ENCODE data around the gene TIAM1.
A peak's percentile ranks its signal among the peaks of the same experiment; 100 is the strongest.

TIAM1 gene

DNA sequence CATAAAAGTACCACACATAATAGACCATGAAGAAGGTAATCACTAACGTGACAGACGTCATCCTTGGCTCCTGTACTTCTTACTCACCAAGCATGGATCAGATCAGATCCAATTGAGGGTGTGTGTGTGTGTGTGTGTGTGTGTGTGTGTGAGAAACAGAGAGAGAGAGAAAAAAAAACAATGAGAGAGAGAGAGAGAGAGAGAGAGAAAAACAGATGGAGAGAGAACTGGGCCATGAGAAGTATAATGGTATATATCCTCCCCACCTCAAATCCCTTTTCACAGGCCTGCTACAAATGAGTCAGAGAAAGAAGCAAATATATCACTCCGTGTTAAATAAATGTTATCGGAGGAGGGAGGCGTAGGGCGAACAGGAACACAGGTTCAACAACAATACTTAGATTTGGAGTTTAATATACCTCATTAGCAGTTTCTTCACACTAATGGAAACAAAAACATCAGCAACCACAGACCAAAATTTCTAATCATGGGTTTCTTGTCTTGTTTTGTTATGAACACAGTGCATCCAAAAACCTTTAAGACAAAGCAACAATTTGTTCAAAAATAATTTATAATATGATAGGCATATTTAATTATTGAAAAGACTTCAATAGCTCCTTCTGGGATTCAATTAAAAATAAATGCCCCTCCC is 45.3 kb downstream of the TIAM1 start:
- H3K27ac Mint-ChIP-seq: no peak overlapping the region
- H3K4me3 Mint-ChIP-seq: no peak overlapping the region
- H3K9me3 Mint-ChIP-seq: no peaks in the 10 kb centered on the region
- H3K27me3 Mint-ChIP-seq (ENCODE audit: low read depth): no peaks in the 10 kb centered on the region
- H3K4me1 Mint-ChIP-seq (ENCODE audit: low read depth): peaks cover 5% of the 10 kb centered on the region
- no peaks in the 10 kb centered on the region for H3K36me3 Mint-ChIP-seq (ENCODE audit: low read depth)
- DNase-seq (ENCODE audit: low spot score): no peak

DNA sequence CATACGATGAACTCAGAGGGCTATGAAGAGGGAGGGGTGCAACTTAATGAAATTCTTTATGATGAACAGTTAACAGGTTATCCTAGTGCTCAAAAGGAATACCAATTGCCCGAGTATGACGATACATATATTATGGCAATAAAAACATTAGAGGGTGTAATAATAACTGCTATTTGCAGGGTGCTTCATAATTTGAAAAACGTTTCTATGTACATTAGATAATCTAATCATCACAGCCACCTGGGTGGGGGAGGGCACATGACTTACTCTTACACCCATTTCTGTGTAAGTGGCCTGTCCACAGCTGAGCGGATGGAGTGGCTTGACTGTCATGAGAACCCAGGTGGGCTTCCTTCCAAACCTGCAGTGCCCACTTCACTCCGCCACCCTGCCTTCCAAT is 46.3 kb downstream of the TIAM1 start:
- H3K36me3 Mint-ChIP-seq (ENCODE audit: low read depth): no peaks in the 10 kb centered on the region
- DNase-seq (ENCODE audit: low spot score): no peak
- H3K9me3 Mint-ChIP-seq: no peaks in the 10 kb centered on the region
- H3K4me3 Mint-ChIP-seq: no peak overlapping the region
- no peaks in the 10 kb centered on the region for H3K27me3 Mint-ChIP-seq (ENCODE audit: low read depth)
- peaks cover 5% of the 10 kb centered on the region for H3K4me1 Mint-ChIP-seq (ENCODE audit: low read depth)
- H3K27ac Mint-ChIP-seq: no peak overlapping the region

DNA sequence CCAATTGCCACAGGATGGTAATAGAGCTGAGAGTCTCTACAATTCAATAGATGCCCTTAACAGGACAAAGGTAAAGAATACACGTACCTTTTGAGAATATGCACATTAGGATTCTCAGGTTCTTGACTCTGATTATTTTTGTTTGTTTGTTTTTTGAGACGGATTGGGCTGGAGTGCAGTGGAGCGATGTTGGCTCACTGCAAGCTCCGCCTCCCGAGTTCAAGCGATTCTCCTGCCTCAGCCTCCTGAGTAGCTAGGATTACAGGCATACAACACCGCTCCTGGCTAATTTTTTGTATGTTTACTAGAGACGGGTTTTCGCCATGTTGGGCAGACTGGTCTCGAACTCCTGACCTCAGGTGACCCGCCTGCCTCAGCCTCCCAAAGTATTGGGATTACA is 48.4 kb downstream of the TIAM1 start:
- Mint-ChIP-seq H3K27ac (no peak overlapping the region), H3K4me3 (no peak overlapping the region), H3K9me3 (no peaks in the 10 kb centered on the region), H3K27me3 (ENCODE audit: low read depth) (no peaks in the 10 kb centered on the region), H3K4me1 (ENCODE audit: low read depth) (peaks cover 5% of the 10 kb centered on the region), H3K36me3 (ENCODE audit: low read depth) (no peaks in the 10 kb centered on the region)
- no peak for DNase-seq (ENCODE audit: low spot score)

DNA sequence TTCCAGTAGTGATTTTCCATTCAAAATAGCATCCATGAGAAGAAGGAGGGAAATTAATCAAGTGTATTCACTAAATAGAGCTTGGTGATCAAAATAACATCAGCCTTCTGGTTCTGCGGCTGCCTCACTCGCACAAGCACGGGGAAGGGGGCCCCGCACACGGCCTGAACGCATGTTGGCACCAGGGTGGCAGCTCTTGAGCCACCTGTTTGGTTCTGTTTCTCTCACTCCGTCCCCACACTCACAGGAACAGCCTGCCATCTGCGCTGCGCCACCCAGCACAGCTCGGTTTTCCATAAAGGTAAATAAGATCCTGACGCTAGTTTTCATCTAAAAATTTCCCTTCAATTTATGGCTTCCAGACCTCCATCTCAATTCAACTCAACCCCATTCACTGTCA is 49.4 kb downstream of the TIAM1 start:
- Mint-ChIP-seq H3K27ac (no peak overlapping the region), H3K36me3 (ENCODE audit: low read depth) (no peaks in the 10 kb centered on the region), H3K9me3 (no peaks in the 10 kb centered on the region), H3K4me1 (ENCODE audit: low read depth) (peaks cover 5% of the 10 kb centered on the region), H3K4me3 (no peak overlapping the region), H3K27me3 (ENCODE audit: low read depth) (no peaks in the 10 kb centered on the region)
- no peak for DNase-seq (ENCODE audit: low spot score)

DNA sequence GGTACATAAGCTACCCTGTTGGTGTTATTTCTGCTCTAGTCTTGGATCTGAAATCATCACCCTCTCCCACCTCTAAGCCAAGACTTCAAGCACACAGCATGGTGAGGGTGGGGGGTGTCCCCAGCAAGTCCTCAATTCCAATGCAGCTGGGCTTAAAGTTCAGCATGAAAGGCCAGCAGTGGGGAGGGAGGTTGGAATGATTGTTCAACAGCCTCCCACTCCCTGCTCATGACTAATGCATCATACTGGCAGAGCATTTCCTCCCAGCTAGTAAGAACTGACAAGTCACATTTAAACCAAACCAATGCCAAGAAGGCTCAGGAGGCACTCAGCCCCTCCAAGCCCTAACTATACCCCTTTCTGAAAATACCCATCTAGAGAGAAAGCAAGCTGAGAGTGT is 50.1 kb downstream of the TIAM1 start:
- peaks cover 5% of the 10 kb centered on the region for H3K4me1 Mint-ChIP-seq (ENCODE audit: low read depth)
- H3K27me3 Mint-ChIP-seq (ENCODE audit: low read depth): no peaks in the 10 kb centered on the region
- H3K36me3 Mint-ChIP-seq (ENCODE audit: low read depth): no peaks in the 10 kb centered on the region
- no peak overlapping the region for H3K27ac Mint-ChIP-seq
- no peak overlapping the region for H3K4me3 Mint-ChIP-seq
- peak; percentile 76 for DNase-seq (ENCODE audit: low spot score)
- H3K9me3 Mint-ChIP-seq: no peaks in the 10 kb centered on the region

DNA sequence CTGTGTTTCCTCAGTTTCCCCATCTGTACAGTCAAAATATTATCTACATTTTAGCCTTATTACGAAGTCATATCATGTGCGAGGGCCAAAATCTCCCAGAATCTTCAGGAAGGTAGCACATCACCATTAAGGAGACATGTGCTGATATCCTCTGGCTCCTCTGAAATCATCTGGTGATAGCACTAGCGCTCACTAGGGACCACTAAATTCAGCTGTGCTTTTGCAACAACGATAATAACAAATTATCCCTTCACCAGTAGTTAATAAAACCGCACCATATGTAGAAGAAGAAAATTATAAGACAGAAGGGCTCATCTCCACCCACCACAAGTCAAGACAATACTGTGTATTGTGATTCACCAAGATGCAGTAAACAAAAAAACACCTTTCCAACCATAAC is 53.3 kb downstream of the TIAM1 start:
- Mint-ChIP-seq H3K4me3 (no peak overlapping the region), H3K4me1 (ENCODE audit: low read depth) (peaks cover 3% of the 10 kb centered on the region), H3K27ac (no peak overlapping the region), H3K9me3 (peaks cover 11% of the 10 kb centered on the region), H3K27me3 (ENCODE audit: low read depth) (no peaks in the 10 kb centered on the region), H3K36me3 (ENCODE audit: low read depth) (no peaks in the 10 kb centered on the region)
- DNase-seq (ENCODE audit: low spot score): no peak

DNA sequence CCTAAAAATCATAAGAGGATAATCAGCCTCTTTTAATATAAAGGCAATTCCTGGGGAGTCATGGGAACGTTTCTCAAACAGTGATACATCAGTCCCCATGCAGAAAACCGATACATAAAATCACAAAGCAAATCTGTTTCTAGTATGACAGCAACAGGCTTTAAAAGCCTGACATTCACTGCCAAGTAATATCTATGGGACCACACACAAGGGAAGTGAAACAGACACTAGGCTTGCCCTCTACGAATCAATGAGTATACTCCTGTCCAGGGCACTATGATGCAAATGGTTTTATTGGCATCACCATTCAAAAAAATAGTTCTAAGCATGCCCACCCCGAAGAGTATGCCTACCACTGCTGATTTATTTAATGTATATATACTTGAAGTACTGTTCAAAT is 54.4 kb downstream of the TIAM1 start:
- Mint-ChIP-seq H3K36me3 (ENCODE audit: low read depth) (no peaks in the 10 kb centered on the region), H3K4me1 (ENCODE audit: low read depth) (peaks cover 3% of the 10 kb centered on the region), H3K9me3 (peaks cover 11% of the 10 kb centered on the region), H3K27me3 (ENCODE audit: low read depth) (no peaks in the 10 kb centered on the region), H3K4me3 (no peak overlapping the region), H3K27ac (no peak overlapping the region)
- DNase-seq (ENCODE audit: low spot score): no peak

DNA sequence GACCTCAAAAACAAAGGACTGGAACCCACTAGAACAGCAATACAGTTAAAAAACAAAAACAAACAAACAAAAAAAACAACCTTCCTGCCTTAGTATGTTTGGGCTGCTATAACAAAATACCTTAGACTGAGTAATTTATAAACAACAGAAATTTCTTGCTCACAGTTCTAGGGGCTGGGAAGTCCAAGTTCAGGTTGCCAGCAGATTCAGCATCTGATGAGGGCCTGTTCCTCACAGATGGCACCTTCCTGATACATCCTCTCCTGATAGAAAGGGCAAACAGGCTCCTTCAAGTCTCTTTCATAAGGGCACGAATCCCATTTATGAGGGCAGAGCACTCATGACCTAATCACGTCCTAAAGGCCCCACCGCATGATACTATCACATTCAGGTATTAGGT is 55.9 kb downstream of the TIAM1 start:
- no peaks in the 10 kb centered on the region for H3K36me3 Mint-ChIP-seq (ENCODE audit: low read depth)
- no peak overlapping the region for H3K27ac Mint-ChIP-seq
- DNase-seq (ENCODE audit: low spot score): no peak
- H3K4me1 Mint-ChIP-seq (ENCODE audit: low read depth): peaks cover 2% of the 10 kb centered on the region
- H3K9me3 Mint-ChIP-seq: peaks cover 11% of the 10 kb centered on the region
- no peaks in the 10 kb centered on the region for H3K27me3 Mint-ChIP-seq (ENCODE audit: low read depth)
- no peak overlapping the region for H3K4me3 Mint-ChIP-seq

DNA sequence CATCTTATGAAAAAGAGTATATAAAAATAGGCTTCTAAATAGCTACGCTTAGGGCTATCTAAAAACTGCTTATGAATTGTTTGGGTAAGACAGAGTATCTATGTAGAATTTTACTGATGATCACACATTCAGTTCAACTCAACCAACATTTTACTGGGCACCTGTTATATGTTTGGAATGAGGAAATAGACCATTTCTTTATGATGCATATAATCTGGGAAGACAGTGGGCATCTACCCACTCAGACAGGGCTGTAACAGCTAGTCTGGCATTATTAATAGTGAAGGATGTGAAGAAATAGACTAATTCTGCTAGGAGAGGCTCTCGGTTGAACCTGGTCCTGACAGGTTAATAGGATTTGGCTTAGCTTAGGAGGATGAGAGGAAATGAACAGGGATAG is 56.9 kb downstream of the TIAM1 start:
- Mint-ChIP-seq H3K9me3 (peaks cover 11% of the 10 kb centered on the region), H3K4me3 (no peak overlapping the region), H3K36me3 (ENCODE audit: low read depth) (no peaks in the 10 kb centered on the region), H3K4me1 (ENCODE audit: low read depth) (peaks cover 9% of the 10 kb centered on the region), H3K27me3 (ENCODE audit: low read depth) (no peaks in the 10 kb centered on the region), H3K27ac (no peak overlapping the region)
- DNase-seq (ENCODE audit: low spot score): no peak

DNA sequence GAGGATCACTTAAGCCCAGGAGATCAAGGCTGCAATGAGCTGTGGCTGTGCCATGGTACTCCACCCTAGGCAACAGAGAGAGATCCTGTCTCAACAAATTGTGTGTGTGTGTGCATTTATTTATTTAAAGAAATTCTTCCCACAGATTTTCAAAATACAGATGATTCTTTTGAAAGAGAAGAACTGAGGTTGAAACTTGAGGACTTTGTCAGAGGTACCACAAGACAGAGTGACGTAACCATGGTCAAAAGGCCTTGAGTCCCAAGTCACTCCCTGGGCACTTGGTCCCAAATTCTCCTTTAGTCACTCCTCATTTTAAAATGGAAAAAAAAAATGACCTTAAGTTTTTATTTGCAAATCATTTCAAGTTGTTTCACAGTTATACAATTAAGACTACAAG is 57.4 kb downstream of the TIAM1 start:
- no peak overlapping the region for H3K4me3 Mint-ChIP-seq
- H3K4me1 Mint-ChIP-seq (ENCODE audit: low read depth): peaks cover 9% of the 10 kb centered on the region
- DNase-seq (ENCODE audit: low spot score): no peak
- no peaks in the 10 kb centered on the region for H3K27me3 Mint-ChIP-seq (ENCODE audit: low read depth)
- no peak overlapping the region for H3K27ac Mint-ChIP-seq
- H3K9me3 Mint-ChIP-seq: peaks cover 11% of the 10 kb centered on the region
- peaks cover under 1% of the 10 kb centered on the region for H3K36me3 Mint-ChIP-seq (ENCODE audit: low read depth)

DNA sequence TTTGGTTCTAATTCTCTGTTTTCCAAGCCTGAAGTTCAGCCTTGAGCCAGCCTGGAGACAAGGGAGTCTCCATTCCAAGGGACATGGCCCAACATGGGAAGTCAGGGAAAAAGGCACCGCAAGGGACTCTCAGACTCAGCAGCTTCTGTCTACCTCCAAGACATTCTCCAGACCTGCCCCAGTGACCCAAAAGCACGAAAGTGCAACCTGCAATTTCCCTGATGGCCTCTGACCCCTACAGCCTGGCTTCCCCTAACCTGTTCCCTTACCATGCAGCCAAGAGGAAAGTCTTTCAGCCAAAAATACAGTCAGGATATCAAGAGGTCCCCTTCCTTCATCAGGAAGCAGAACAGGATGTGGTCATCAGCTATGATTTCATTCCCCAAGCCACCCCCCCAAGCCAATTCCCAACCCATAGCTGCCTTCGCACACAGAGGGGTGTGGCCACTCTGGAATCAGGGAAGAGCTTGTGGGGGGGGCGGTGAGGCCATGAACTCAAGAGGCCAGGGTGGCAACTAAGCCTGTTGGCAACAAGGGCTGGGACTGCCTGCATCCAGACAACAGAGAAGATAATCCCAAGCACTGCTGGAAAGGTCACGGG is 59.2 kb downstream of the TIAM1 start:
- Mint-ChIP-seq H3K27ac (no peak overlapping the region), H3K9me3 (peaks cover 11% of the 10 kb centered on the region), H3K4me3 (no peak overlapping the region), H3K27me3 (ENCODE audit: low read depth) (no peaks in the 10 kb centered on the region), H3K36me3 (ENCODE audit: low read depth) (peaks cover 1% of the 10 kb centered on the region), H3K4me1 (ENCODE audit: low read depth) (peaks cover 9% of the 10 kb centered on the region)
- no peak for DNase-seq (ENCODE audit: low spot score)

DNA sequence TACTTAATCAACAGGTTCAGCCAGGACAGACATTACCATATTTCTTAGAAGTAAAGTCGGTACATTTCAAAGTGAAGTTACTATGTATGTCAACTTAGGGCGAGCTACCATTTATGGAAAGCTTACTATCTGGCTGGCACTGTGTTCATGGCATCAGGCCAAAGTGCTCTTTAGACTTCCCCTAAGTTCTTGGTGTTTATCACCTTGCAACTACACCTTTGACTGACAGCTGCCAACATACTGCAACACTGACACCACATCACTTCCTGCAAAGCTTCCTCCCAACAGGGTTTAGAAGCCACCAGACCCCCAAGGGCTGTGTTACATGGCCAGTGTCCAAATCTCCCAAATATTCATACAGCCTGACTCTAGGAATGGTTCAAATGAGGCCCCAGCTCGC is 61.0 kb downstream of the TIAM1 start:
- H3K9me3 Mint-ChIP-seq: peaks cover 7% of the 10 kb centered on the region
- H3K27ac Mint-ChIP-seq: no peak overlapping the region

DNA sequence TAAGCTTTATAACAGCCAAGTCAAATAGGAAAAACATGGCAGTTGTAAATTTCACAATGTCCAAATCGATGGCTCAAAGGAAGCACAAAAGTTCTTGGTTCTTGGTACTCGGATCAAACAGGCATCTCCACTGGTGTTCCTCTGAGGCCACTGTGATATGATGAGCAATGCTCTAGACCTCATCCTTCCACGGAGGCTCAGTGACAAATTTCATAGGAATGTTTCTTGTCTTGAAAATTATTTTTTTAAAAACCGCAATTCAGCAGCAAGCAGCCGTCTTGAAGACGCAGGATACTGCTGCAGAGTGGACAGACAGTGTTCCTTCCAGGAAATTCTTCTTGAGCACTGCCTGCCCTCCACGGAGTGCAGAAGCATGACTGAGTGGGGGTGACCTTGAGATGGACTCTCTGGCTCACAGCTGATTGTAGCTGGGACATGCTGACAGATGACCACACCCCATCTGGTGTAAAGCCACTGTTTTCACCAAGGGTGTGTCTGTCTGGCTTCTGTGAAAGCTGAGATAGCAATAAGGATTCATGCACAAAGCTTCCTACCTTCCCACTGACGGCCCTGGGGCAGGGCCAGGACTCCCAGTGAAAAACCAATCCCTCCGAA is 61.9 kb downstream of the TIAM1 start:
- Mint-ChIP-seq H3K4me1 (ENCODE audit: low read depth) (peaks cover 9% of the 10 kb centered on the region), H3K4me3 (no peak overlapping the region), H3K36me3 (ENCODE audit: low read depth) (peaks cover 1% of the 10 kb centered on the region), H3K27ac (no peak overlapping the region), H3K27me3 (ENCODE audit: low read depth) (no peaks in the 10 kb centered on the region), H3K9me3 (peaks cover under 1% of the 10 kb centered on the region)
- DNase-seq (ENCODE audit: low spot score): no peak

More for the DNA sequence above, 61.0 kb downstream of the TIAM1 start:
- DNase-seq (ENCODE audit: low spot score): no peak
- Mint-ChIP-seq H3K27me3 (ENCODE audit: low read depth) (no peaks in the 10 kb centered on the region), H3K4me3 (no peak overlapping the region), H3K36me3 (ENCODE audit: low read depth) (peaks cover 1% of the 10 kb centered on the region), H3K4me1 (ENCODE audit: low read depth) (peaks cover 9% of the 10 kb centered on the region)

DNA sequence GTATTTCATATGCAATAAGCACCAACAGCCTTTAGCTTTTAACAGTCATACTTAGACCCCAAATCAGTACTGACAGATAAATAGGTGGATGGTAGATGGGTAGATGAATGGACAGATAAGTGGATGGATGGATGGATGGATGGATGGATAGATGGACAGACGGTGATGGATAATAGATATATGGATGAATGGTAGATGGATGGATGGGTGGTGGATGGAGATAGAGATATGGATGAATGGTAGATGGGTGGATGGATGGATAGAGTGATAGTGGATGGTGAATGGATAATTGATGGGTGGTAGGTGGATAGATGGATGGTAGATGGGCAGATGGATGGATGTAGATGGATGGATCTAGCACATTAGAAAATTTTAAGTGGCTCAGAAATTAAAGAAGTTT is 62.5 kb downstream of the TIAM1 start:
- Mint-ChIP-seq H3K36me3 (ENCODE audit: low read depth) (peaks cover 1% of the 10 kb centered on the region), H3K4me3 (no peak overlapping the region), H3K4me1 (ENCODE audit: low read depth) (peaks cover 9% of the 10 kb centered on the region), H3K9me3 (no peaks in the 10 kb centered on the region), H3K27me3 (ENCODE audit: low read depth) (no peaks in the 10 kb centered on the region), H3K27ac (no peak overlapping the region)
- no peak for DNase-seq (ENCODE audit: low spot score)

DNA sequence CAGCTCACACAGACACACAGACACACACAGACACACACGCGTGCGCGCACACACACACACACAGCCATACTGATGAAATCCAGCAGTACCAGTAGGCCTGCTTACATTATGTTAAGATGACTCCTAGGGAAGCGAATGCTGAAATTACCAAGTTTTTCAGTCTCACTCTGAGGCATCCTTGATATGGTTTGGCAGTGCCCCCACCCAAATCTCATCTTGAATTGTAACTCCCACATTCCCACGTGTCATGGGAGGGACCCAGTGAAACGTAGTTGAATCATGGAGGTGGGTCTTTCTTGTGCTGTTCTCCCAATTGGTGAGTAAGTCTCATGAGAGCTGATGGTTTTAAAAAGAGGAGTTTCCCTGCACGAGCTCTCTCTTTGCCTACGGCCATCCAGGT is 64.1 kb downstream of the TIAM1 start:
- peaks cover 9% of the 10 kb centered on the region for H3K4me1 Mint-ChIP-seq (ENCODE audit: low read depth)
- H3K27me3 Mint-ChIP-seq (ENCODE audit: low read depth): no peaks in the 10 kb centered on the region
- H3K27ac Mint-ChIP-seq: no peak overlapping the region
- no peak overlapping the region for H3K4me3 Mint-ChIP-seq
- DNase-seq (ENCODE audit: low spot score): no peak
- no peaks in the 10 kb centered on the region for H3K9me3 Mint-ChIP-seq
- H3K36me3 Mint-ChIP-seq (ENCODE audit: low read depth): peaks cover 1% of the 10 kb centered on the region
